GM18907 (cell line): ENCODE measurements around the gene CST3.
A peak's percentile ranks its signal among the peaks of the same experiment; 100 is the strongest.
"Not testable (repeated sequence)": the region's sequence is repeated elsewhere in the genome, so short reads cannot be mapped to it uniquely, and the experiment has no call there.

ENCODE experiments used
- ATAC-seq: cut with Tn5 transposase; IDR thresholded peaks from one replicate; pipeline ENCODE4 v1.9.1; 2021; ENCODE audit warnings: mild to moderate bottlenecking, moderate library complexity; ENCODE audit not compliant: unreplicated experiment

CST3 gene

DNA sequence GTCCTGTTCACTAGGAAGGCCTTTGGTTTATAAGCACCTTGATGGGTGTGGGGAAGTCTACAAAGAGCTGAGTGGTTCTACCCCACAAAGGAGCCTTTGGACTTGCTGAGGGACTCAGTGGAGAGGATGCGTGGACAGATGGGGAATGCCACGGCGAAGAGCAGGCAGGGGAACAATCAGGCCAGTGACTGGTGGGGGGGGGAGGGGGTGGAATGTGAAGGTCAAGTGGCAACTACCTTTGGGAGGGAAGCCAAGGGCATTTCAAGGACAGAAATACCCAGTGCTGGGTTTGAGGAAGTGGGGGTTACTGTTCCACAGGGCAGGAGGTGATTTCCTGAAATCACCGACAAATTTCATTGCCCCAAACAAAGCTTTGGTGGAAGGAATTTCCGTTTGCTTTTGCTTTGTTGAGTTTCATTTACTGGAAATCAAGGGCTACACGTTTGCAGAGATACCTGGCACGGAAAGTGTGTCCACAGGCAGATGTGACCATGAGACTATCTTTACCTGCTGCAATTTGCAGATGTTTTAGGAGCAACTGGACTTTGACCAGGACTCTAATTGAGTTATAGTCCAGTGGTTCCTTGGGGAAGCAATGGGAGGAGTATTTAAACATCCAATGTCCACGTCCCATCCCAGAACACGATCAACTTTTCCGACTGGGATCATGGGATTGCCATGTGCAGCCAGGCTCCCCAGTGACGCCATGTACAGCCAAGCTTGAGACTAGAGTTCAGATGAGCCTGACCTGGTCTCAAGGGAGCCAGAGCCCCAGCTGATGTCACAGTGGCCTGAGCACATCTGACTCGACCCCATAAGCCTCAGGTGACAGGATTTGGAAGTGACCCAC is 8.0 kb downstream of the CST3 start:
- ATAC-seq, result peak; percentile 38

DNA sequence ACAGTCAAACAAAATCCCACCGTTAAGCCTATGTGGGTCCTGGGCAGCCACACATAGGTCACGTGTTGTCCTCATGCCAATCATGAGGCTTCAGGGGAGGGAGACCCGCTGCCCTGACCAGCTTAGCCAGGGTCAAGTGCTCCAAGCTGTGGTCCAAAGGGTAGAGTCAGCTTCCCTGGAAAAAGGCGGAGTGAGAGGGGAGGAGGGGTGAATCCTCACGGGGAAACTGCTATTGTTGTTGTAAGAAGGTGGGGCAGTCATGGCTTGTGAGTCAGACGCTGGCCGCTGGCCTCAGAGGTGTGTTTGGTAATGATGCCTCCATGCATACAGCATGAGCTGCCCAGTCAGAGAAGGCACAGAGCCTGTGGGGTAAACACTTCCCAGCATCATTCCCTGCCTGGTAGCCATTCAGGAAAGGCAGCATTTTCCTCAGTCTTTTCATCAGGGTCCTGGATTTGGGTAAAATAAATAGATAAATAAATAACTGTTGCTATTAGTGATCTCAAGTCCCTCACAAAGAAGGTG is 8.7 kb downstream of the CST3 start:
- ATAC-seq, result no peak

DNA sequence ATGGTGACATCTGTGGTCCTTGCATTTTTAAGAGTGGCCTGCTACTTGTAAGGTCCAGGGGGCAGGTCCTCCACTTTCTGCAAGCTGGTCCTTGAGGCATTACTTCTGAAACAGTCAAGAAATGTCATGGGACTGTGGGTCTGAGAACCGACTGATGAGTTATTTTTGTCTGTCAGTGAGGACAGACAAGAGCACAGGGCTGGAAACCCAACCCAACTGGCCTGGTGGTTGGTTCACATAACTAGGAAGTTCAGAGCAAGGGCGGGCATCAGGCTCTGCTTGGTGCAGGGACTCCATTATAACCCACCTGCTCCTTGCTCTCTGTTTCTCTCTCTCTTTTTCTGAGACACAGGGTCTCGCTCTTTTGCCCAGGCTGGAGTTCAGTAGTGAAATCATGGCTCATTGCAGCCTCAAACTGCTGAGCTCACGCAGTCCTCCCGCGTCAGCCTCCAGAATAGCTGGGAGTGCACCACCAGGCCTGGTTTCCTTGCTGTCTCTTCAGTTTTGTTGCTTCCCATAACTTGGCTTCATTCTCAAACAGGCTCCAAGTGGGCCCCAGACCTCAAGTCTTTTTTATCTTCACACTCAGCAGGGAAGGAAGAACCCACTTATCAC is 9.2 kb downstream of the CST3 start:
- ATAC-seq, result no peak

DNA sequence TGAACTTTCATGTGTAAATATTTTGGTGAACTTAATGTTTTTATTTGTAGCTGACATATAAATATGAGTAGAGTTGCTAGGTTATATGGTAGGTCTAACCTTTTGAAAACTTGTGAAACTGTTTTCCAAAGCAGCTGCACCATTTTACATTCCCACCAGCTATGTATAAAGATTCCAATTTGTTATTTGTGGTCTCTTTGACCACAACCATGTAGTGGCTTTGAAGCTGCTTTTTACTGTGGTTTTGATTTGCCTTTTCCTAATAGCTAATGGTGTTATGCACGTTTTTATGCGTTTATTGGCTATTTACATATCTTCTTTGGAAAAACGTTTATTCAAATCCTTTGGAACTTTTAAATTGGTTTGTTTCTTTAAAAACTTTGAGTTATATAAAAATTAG is 10.3 kb downstream of the CST3 start:
- no peak for ATAC-seq

GRCh38 chr20:23626040-23626620 is 11.6 kb downstream of the CST3 start:
- ATAC-seq, result no peak

- ATAC-seq, result peak; percentile 51
Measured at GRCh38 chr20:23625236-23625964, 12.4 kb downstream of the CST3 start.

- ATAC-seq, result no peak
Measured at GRCh38 chr20:23624324-23624691, 13.4 kb downstream of the CST3 start.

- ATAC-seq, result no peak
Measured at GRCh38 chr20:23623666-23624323, 14.0 kb downstream of the CST3 start.

DNA sequence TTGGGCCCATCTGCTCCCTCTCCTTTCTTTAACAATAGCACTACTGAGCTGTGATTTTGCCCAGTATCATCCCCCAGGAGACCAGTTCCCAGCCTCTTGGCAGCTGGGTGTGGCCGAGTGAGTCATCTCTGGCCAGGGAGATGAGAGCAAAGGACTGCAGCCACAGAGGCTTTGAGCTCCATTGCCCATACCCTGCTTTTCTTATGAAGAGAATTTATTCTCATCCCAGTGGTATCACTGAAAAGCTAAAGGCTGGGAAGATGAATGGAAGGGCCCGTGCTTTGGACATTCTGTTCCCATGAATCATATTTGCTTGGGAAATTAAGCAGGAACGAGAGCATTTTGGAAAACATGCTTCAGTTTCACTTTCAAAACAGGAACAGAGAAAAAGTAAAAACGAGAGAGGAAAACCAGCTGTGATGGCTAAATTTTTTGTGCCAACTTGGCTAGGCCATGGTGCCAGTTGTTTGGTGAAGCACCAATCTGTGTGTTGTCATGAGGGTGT is 14.9 kb downstream of the CST3 start:
- peak; percentile 85 for ATAC-seq

DNA sequence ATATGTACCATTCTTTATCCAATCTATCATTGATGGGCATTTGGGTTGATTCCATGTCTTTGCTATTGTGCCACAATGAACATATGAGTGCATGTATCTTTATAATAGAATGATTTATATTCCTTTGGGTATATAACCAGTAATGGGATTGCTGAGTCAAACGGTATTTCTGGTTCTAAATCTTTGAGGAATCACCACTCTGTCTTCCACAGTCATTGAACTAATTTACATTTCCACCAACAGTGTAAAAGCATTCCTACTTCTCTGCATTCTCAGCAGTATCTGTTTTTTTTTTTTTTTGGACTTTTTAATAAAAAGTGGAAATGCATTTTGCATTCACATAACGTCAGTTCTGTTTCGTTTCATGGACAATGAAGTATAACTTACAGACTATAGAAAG is 15.4 kb downstream of the CST3 start:
- ATAC-seq, result not testable (repeated sequence)

DNA sequence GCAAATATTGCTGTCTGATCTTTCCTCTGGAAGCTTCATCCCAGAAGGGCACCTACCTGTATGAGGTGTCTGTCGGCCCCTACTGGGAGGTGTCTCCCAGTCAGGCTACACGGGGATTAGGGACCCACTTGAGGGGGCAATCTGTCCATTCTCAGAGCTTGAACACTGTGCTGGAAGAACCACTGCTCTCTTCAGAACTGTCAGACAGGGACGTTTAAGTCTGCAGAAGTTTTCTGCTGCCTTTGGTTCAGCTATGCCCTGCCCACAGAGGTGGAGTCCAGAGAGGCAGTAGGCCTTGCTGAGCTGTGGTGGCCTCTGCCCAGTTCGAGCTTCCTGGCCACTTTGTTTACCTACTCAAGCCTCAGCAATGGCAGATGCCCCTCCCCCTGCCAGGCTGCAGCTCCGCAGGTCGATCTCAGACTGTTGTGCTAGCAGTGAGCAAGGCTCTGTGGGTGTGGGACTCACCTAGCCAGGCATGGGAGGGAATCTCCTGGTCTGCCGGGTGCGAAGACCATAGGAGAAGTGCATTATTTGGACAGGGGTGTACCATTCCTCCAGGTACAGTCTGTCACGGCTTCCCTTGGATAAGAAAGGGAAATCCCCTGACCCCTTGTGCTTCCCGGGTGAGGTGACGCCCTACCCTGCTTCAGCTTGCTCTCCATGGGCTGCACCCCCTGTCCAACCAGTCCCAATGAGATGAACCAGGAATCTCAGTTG is 16.9 kb downstream of the CST3 start:
- not testable (repeated sequence) for ATAC-seq

GRCh38 chr20:23614163-23614562 is 23.6 kb downstream of the CST3 start:
- ATAC-seq, result no peak

DNA sequence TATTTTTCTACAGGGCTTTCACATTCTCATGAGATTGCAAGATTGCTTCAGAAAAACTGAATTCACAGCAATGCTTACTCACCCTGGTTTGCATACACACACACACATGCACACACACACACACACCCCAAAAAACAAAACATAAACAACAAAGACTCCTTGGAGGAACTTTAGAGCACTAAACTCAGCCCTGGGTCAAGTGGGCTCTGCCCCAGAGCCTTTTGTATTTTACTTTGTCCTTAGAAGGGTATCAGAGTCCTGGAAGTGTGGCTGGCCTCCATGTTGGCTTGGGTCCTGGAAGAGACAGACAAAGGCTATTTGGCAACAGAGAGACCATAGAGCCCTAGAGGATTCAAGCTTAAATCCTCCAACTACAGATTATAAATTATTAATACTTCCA is 24.1 kb downstream of the CST3 start:
- ATAC-seq, result no peak

GRCh38 chr20:23612396-23612795 is 25.4 kb downstream of the CST3 start:
- no peak for ATAC-seq

- no peak for ATAC-seq
Measured at GRCh38 chr20:23609486-23610109, 28.2 kb downstream of the CST3 start.

DNA sequence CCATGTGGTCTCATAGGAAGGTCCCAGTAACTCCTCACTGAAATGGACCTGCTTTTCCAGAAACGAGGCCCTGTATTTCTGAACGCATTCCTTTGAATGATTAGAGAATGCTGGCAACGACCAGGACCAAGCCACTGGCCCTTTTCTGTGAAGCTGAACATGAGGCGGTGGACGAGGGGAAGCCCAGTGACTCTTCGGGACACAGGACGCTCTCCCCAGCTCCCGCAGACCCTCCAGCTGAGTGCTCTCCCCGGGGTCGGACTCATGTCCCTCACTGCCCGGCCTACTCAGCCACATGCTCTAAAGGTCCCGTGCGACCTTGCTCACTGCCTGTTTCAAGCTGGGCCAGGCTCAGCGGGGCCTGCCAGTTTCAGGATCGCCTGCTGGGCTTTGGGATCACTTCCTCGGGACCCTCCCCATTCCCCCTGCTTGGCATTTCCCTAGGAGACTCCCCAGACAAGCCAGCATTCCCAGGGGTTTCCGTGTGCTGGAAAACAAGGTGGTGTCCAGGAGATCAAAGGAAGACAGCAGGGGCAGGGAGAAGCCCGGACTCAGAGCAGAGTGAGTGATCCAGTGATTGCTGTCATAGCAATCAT is 29.4 kb downstream of the CST3 start:
- ATAC-seq, result no peak

DNA sequence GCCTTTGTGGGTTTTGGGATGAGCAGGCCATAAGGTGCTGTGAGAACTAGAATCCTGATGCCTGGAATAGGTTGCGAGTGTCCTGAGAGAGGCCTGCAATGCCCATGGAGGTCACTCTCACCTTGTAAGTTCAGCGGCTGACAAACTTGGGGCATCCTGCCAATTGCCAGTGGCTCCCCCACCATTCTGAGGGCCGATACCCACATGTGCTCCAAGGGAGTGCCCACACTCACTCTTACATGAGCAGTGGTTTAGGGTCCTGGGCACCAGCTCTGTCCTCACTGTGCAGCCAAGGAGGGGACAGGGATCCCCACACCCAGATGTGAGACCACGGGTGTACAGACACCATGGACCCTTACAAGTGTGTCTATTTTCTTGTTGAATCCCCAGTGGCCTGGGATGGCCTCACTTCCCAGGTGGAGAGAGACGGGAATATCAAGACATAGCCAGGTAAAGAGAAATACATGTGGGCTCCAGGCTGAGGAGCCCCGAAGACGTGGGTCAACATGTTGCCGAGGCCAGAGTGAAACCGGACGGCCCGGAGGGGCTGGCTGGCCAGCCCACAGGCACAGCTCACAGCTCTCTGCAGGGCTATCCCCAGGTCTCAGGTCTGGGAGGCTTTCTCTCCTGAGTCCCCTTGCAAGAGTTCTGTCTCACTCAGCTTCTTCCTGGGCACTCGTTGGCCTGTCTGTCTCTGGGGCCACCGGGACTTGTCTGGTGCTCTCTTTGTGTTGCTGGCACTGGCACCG is 30.1 kb downstream of the CST3 start:
- ATAC-seq, result no peak

DNA sequence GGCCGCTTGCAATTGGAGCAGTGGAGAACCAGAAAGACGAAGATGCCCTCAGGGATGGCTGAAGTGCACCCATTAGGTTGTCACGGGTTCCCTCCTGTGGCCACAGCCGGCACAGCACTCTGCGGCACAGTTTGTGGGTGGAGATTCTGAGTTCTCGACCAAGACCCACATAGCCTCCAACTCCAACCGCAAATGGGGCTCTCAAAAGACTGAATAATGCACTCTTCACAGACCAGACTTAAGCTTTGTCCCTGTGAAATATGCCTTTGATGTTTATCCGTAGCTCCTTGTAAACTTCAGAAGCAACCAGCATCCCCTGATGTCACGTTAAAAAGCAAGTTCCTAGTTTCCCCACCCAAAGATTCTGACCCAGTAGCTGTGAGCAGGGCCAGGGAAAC is 31.1 kb downstream of the CST3 start:
- peak; percentile 95 for ATAC-seq
